NCI-H146 treated with DMSO at 0.1 percent for 48 hours (cell line): ENCODE results near the gene SPSB2.
A peak's percentile ranks its signal among the peaks of the same experiment; 100 is the strongest.

Source experiments
- DNase-seq: peaks from one replicate; lab custom pipeline; 2025; ENCODE audit not compliant: unreplicated experiment; lab: John Stamatoyannopoulos, UW

The SPSB2 gene

DNA sequence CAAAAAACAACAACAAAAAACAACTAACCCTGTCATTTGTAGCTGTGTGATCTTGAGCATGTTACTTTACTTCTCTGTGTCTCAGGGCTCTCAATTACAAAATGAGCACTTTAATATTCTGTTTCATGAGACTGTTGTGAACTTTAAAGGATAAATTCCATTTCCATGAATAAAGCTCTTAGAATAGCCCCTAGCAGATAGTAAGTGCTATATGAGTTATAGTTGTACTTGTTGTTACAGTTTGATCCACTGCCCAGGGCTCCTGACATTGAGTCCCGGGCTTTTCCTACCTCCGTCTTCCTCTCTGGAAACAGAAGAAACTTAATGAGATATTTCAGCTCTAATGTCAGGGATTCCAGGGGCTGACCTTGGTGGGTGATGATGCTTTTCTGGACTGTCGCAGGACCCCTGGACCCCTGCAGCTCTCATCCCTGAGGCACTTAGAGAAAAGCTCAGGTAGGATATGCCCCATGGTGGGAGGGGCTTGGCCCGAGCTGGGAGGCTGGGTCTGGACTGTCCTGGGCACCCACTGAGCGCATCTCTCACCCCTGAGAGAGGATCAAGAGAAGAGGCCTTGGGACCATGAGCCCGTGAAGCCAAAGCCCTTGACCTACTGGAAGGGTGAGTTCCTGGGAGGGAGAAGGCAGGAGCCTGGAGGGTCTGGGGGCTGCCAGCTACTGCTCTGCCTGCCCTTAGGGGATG is 39.8 kb downstream of the SPSB2 start:
- no peak for DNase-seq

DNA sequence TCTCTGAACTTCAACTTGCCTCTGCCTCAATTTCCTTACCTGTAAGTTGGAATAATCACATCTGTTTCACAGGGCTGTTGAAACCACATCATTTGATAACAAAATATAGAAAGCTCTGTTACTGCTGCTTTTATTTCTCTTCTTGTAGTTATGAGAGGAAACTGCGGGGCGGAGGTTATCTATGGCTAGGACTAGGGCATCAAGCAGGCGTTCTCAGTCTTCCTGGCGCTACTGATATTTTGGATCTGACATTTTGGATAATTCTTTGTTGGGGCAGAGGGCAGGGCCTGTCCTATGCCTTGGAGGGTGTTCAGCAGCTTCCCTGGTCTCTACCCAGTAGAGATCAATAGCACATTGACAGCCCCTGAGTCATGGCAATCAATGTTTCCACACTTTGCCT is 41.0 kb downstream of the SPSB2 start:
- DNase-seq = no peak

- no peak for DNase-seq
Measured at GRCh38 chr12:6831450-6831995, 41.6 kb downstream of the SPSB2 start.

GRCh38 chr12:6830999-6831398 is 42.1 kb downstream of the SPSB2 start:
- DNase-seq = no peak

DNA sequence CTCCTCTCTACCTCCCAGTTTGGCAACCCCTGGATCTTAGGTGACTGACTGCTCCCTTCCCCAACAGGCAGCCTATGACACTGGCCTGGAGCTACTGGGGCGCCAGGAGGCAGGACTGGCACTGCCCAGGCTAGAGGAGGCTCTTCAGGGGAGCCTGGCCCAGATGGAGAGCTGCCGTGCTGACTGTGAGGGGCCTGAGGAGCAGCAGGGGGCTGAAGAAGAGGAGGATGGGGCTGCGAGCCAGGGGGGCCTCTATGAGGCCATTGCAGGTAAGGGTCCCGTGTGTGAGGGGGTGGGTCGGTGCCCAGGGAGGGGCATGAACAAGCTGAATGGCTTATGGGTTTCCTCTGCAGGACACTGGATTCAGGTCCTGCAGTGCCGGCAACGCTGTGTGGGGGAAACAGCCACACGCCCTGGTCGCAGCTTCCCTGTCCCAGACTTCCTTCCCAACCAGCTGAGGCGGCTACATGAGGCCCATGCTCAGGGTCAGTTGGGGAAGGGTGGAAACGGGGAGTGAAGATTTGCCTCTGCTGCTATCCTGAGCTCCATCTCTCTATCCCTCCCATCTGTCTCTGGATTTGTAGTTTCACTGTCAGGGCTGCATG is 42.7 kb downstream of the SPSB2 start:
- DNase-seq = no peak

DNA sequence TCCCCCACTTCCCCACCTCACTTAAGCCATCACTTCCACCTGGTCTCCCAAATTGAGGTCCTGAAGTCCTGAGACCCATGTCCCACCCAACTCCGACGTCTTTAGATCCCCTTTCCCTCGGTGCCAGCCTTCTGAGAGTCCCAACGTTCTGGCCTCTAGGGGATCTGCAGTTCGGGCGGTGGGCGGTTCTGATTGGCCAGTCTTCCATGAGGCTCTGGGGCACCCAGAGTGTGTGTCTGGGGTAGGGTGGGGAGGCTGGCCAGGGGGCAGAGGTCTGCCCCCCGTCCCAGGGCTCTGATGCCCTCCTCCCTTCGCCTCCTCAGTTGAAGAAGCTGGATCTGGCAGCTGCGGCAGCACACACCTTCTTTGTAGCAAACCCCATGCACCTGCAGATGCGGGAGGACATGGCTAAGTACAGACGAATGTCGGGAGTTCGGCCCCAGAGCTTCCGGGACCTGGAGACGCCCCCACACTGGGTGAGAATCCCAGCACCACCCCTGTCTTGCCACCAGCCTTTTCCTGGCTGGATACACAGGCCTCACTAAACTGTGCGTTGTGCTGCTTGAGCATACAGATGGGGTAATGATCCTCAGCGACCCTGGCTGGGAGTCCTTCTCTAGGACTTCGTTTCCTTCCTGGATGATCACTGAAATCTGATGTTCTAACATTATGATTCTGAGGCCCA is 43.4 kb downstream of the SPSB2 start:
- no peak for DNase-seq

DNA sequence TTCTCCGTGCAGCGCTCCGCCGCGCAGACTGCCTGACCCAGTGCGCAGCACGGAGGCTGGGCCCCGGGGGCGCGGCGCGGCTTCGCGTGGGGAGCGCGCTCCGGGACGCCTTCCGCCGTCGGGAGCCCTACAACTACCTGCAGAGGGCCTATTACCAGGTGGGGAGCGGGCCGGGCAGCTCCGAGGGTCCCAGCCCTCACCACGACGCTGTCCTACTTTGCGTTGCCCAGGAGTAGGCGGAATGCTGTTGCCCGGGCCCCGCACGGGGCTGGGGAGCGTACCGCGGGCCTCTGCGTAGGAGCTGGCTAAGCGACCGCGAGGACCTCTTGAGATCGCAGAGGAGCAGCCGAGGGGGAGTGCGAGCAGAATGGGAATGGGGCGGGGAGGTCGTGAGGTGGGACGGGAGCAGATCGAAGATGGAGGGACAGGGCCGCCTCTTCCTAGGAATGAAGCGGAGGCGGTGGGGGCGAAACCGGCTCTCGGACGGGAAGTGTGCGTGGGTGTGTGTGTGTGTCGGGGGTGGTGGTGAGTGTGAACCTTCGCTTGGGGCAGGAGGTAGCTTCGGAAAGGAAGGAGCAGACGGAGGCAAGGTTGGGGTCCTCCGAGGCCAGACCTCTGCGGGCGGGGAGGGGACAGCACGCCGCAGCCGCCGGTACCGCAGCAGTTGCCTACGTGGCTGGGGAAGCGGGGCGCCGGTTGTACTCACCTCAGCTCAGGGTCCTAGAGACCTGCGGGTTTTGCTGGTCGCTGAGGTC is 44.1 kb downstream of the SPSB2 start:
- peak; percentile 45 for DNase-seq

- DNase-seq = peak; percentile 75
Measured at GRCh38 chr12:6827982-6828780, 44.9 kb downstream of the SPSB2 start, which contains the start of gene P3H3. TSS of gene P3H3 (plus strand) at chr12:6828407. CDS start at chr12:6828441, 34 bp downstream.

DNA sequence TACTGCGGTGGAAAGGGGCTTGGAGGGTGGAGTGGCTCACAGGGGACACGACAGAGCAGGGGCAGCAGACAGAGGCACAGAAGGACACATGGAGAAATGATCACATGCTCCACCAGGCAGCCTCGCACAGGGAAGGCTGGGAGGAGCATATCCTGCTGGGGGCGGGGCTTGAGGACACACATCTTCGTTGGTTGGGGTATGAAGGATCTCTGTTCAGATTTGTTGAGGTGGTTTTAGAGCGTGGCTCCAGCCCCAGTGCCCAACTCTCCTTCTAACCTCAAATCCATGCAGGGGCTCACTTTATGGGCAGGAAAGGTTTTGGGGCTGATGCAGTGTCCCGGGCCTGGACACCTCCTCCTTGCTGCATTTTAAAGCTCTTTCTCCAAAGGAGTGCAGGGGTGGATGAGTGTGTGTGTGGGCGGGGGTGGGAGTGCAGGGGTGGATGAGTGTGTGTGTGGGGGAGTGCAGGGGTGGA is 45.6 kb downstream of the SPSB2 start:
- peak; percentile 94 for DNase-seq

- DNase-seq = no peak
Measured at GRCh38 chr12:6826734-6827436, 46.2 kb downstream of the SPSB2 start.

DNA sequence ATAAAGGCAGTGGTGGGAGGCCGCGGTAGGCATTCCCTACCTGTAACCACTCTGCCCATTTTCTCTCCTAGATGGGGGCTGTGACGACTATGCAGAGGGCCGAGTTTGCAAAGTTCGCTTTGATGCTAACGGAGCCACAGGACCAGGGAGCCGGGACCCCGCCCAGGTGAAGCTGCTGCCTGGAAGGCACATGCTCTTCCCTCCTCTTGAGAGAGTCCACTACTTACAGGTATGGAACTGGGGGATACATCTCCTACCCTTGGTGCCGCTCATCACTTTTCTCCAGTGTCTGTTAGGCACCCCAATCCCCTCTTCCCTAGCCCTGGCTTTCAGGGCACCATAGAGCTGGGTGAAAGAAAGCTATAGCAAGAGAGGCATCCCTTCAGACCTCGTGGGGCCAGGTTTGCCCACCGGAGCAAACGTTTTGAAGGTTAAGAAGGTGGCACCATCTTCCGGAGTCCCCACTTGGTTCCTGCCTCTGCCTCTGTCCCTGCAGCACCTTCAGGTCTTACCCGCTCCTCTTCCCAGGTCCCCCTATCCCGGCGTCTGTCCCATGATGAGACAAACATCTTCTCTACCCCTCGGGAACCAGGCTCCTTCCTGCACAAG is 46.9 kb downstream of the SPSB2 start:
- DNase-seq = no peak

- DNase-seq = peak; percentile 96
Measured at GRCh38 chr12:6825398-6826124, 47.5 kb downstream of the SPSB2 start.

GRCh38 chr12:6824901-6825381 is 48.2 kb downstream of the SPSB2 start:
- DNase-seq = peak; percentile 66

- DNase-seq = no peak
Measured at GRCh38 chr12:6824085-6824775, 48.9 kb downstream of the SPSB2 start.

GRCh38 chr12:6823182-6824084 is 49.7 kb downstream of the SPSB2 start:
- DNase-seq = no peak

DNA sequence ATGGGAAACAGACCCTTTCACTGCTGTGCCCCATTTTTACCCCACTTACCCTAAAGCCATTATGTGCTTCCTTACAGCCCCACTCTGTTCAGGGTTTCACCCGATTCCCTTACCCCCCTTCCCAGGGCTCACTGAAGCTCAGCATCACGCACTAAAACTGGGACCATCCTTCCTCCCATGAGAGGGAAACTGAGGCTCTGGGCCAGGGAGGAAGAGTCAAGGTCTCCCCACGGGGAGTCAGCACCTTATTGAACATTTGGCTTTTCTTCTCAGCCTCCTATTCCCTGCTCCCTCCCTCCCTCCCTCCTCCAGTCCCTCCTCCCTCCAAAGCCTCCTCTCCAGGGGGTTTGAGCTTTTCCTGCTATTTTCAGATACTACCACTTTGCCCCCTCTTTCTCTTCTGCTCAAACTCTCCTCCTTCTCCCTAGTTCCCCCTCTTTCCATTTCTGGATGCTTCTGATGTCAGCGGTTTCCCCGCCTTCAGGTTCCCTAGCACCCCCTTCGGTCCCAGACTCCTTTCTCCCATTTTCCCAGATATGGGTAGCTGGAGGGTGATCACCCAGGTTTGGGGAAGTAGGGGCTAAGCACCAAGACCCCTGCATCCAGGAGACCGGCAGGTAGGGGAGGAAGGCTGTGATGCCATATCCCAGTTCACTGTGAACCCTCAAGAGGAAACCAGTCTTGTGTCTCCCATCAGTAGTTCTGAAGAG is 50.5 kb downstream of the SPSB2 start:
- DNase-seq = no peak
